Measurements from ENCODE around the gene UNC13C. TPM values are rescaled to one million over a fixed set of nuclear protein-coding genes. Genes with fewer than 3 reads are reported as not detected.

Gene UNC13C
- total RNA-seq, 4 donors from 2014 or later, result under 0.01 to 0.79 (median 0.09) TPM; not detected in 1

DNA sequence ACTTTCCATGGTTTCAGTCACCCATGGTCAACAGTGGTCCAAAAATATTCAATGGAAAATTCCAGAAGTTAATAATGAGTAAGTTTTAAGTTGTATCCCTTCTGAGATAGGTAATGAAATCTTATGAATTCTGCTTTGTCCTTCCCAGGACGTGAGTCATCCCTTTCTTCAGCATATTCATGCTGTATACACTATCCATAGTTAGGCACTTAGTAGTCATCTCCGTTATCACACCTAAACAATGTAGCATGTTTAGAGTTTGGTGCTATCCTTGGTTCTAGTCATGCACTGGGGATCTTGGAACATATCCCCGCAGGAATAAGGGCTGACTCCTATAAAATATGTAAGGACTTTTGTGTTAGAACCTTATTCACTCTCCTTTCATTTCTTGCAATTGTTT, 153.2 kb downstream of the UNC13C start:
- ATAC-seq (ENCODE audit: low FRiP score) (no peak), DNase-seq (ENCODE audit: low spot score) (no peak)
- TF ChIP-seq, protein P1, sequence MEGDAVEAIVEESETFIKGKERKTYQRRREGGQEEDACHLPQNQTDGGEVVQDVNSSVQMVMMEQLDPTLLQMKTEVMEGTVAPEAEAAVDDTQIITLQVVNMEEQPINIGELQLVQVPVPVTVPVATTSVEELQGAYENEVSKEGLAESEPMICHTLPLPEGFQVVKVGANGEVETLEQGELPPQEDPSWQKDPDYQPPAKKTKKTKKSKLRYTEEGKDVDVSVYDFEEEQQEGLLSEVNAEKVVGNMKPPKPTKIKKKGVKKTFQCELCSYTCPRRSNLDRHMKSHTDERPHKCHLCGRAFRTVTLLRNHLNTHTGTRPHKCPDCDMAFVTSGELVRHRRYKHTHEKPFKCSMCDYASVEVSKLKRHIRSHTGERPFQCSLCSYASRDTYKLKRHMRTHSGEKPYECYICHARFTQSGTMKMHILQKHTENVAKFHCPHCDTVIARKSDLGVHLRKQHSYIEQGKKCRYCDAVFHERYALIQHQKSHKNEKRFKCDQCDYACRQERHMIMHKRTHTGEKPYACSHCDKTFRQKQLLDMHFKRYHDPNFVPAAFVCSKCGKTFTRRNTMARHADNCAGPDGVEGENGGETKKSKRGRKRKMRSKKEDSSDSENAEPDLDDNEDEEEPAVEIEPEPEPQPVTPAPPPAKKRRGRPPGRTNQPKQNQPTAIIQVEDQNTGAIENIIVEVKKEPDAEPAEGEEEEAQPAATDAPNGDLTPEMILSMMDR (IDR thresholded peaks at IDR 0.05), result no peak

DNA sequence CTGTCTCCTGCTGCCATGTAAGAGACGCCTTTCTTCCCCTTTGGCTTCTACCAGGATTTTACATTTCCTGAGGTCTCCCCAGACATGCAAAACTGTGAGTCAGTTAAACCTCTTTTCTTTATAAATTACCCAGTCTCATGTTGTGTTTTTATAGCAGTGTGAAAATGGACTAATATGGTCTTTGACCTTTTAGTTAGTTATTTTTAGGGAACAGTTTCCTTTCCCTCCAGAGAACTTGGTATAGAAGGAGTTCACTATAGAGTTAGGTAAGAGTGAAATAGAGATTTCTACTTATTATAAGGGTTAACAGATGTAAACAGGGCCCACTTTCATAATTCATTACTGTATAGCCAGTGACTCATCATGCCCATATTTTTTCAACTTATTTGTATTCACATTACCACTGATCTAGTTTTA, 170.9 kb downstream of the UNC13C start:
- DNase-seq (ENCODE audit: low spot score) (no peak), ATAC-seq (ENCODE audit: low FRiP score) (no peak)
- TF ChIP-seq, protein P1 (IDR thresholded peaks at IDR 0.05), result no peak

DNA sequence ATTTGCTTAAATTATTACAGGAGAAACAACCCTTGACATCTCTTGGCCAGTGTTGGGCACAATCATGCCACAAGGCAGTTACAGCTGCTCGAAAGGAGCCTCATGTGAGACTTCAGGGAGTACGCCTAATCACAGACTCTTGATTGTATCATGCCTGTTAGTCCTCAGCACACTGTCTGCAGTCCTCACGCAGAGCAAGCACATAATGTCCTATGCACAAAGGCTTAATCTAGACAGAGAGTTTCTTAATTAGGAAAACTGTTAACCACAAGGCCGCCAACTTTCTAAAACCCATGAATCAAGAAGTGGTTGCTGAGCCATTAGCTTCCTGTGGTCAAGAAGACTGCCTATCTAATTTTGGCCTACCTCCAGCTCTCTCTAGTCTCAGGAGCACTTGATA, 172.0 kb downstream of the UNC13C start:
- ATAC-seq (ENCODE audit: low FRiP score) (no peak), DNase-seq (ENCODE audit: low spot score) (no peak)
- TF ChIP-seq, protein P1 (IDR thresholded peaks at IDR 0.05), result no peak

DNA sequence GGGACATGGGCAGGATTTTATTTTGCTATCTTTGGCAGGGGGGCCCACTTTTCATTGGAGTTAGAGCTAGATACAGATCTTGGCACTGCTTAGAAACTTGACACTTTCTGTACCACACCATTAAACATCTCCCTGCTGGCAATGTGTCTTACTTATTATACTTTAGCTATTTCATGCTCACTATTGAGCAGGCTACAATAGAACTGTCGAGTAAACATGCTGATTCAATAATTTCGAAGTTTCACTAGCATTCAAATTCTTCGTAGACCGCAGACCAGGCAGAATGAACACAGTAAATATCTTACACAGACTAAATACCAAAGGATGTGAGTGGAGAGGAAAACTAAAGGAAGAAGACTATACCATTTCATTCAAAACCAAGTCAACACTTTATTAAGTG, 180.8 kb downstream of the UNC13C start:
- TF ChIP-seq, protein P1 (IDR thresholded peaks at IDR 0.05), result no peak
- ATAC-seq (ENCODE audit: low FRiP score), result no peak
- DNase-seq (ENCODE audit: low spot score), result no peak

DNA sequence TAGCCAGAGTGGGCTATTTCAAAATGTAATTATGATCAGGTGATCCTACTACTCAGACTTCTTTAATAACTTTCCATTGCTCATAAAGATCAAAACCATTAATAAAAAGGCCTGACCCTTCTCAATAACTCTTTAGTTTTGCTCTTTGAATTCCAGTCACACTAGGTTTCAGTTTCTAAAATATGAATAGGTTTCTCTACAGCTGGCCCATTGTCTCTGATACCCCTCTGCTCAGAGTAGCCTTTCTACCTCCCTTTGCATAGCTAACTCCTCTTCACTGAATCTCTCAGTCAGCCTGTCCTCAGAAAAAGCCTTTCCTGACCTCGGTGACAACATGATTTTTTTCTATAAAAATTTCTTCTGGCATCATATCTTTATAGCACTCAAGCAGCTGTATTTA, 209.1 kb downstream of the UNC13C start:
- no peak for ATAC-seq (ENCODE audit: low FRiP score)
- TF ChIP-seq, protein P1 (IDR thresholded peaks at IDR 0.05), result no peak
- DNase-seq (ENCODE audit: low spot score), result no peak

DNA sequence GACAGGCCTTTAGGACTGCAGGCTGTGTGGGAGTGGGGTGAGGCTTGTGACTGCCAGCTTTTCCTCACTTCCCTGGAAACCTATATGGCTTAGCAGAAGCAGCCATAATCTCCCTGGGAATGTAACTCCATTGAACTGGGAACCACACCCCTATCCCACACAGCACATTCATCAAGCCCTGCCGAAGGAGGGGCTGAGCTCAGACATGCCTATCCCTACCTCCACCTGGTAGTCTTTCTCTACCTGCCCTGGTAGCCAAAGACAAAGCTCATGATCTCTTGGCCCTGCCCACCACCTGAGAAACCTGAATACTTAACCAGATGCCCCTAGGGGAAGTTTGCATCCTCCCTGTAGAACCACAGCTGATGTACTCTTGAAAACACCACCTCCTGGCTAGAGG, 219.8 kb downstream of the UNC13C start:
- ATAC-seq (ENCODE audit: low FRiP score), result no peak
- no peak for DNase-seq (ENCODE audit: low spot score)
- TF ChIP-seq, protein P1 (IDR thresholded peaks at IDR 0.05), result no peak

DNA sequence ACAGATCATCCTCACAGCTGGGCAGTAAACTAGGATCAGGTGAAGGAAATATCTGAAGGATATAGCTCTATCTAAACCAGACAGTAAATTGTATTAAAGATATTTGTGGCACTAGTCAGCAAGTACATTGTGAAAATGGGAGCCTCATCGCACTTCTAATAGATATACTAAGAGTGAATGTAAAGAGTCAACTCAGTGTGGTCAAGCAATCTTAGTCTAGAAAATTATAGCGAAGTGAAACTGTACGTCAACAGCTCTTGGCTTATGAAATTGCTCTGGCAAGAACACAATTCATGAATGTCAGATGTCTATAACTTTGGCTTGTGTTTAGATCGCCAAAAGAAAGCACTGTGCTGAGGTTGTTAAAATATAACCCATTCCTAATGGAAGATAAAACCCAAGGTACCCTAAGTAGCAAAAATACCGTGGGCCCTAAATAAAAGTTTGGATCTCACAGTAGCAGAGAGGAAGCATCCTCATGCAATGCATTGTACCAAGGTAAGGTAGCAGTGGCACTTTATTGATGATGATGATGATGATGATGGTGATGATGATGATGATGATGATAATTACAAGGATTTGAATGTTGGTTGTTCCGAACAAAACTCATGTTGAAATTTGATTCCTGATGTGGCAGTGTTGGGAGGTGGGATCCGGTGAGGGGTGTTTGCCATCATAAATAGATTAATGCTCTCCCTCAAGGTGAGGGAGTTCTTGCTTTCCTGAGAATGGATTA, 228.5 kb downstream of the UNC13C start:
- TF ChIP-seq, protein P1 (IDR thresholded peaks at IDR 0.05), result no peak
- ATAC-seq (ENCODE audit: low FRiP score) (no peak), DNase-seq (ENCODE audit: low spot score) (no peak)

All from omental fat pad (tissue), 4 donors.